NCI-H1436 (cell line): ENCODE results near the gene TPST1.
"Not testable (repeated sequence)": the region's sequence is repeated elsewhere in the genome, so short reads cannot be mapped to it uniquely, and the experiment has no call there.

Source experiments
- DNase-seq: peaks from one replicate; lab custom pipeline; 2025; lab: John Stamatoyannopoulos, UW

TPST1 gene

DNA sequence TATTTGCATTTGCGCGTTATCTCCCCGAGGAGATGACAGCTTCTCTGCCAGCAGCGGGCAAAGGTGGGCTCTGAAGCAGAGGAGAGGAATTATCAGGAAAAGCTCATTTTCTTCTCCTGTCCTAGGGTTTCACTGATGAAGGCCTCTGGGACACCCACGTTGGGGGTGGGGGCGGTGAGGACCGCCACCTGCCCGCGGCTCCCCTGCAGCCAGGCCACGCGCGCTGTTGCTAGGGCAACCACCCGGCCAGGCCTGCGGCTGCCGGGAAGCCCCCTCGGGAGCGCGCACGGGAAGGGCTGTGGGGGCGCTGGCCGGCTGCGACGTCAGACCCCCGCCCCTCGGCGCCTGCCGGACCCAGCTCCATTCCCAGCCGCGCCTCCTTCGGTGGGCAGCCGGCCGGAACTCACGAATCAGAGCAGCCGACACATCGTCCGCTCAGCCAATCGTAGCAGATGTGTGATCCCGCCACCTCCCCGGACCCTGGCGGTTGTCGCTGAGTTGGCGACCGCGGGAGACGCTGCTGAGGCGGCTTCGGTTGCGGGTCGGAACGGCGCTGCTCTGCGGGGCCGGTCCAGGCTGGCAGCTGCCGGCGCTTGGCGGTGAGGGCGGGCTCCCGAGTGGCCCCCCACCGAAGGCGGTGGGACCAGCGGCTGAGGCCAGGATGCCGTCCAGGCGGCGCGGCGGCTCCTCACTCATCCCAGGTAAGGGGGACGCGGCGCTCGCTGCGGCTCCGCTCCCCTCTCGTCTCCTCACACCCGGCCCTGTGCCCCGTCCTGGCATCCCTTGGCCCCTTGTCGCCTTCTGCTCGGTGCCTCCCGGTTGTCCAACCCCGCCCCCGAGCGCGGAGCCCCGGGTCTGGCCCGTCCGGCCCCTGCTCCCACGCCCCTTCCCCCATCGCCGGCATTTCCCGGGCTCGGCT is at the start of gene TPST1:
TSS of gene TPST1 (plus strand) at position 513 of the 919 bp plus-strand sequence. CDS start 35,092 bp downstream, outside the sequence.
- peak; percentile 94 for DNase-seq

DNA sequence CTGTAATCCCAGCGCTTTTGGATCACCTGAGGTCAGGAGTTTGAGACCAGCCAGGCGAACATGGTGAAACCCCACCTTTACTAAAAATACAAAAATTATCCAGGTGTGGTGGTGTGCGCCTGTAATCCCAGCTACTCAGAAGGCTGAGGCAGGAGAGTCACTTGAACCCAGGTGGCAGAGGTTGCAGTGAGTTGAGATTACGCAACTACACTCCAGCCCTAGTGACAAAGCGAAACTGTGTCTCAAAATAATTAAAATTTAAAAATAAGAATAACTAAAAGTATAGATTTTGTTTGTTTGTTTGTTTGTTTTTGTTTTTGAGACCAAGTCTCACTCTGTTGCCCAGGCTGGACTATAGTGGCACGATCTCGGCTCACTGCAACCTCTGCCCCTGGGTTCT is 49.1 kb upstream of the TPST1 start:
- not testable (repeated sequence) for DNase-seq

DNA sequence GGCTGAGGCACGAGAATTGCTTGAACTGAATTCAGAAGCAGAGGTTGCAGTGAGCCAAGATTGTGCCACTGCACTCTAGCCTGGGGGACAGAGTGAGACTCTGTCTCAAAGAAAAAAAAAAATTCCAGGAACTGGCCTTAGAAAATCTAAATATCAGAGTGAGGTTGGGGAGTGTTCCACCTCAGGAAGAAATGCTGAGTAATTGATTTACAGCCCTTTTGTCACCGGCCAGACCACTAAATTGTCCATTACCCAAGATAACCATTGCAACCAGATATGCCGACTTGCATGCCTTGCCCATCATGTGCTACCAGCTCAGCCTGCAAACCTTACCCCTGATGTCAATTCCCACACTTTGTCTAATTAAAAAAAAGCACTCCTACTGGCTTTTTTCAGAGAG is 48.1 kb upstream of the TPST1 start:
- DNase-seq: no peak

- no peak for DNase-seq
These were observed 42.5 kb upstream of the TPST1 start for GRCh38 chr7:66162622-66163021.

DNA sequence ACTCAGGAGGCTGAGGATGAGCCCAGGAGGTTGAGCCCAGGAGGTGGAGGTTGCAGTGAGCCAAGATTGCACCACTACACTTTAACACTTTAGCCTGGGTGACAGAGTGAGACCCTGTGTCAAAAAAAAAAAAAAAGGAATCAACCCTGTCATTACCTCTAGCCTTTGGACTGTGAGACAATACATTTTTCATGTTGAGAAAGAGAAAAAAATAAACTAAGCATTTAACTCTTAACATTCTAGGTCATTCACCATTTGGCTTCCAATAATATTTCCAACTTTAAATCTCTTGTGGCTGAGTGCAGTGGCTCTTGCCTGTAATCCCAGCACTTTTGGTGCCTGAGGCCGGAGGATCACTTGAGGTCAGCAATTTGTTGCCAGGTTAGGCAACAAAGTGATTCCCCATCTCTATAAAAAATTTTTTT is 41.9 kb upstream of the TPST1 start:
- DNase-seq: no peak

DNA sequence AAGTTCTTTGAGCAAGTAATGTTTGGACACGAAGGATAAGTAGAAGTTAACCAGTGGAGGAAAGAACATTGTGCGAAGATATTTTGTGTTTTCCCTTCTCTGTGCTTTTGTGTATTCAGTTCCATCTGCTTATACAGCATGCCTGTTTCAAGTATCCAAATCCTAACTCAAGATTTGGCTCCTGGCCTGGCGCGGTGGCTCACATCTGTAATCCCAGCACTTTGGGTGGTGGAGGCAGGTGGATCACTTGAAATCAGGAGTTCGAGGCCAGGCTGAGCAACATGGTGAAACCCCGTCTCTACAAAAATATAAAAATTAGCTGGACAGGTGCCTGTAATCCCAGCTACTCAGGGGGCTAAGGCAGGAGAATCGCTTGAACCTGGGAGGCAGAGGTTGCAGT is 40.8 kb upstream of the TPST1 start:
- DNase-seq: no peak

DNA sequence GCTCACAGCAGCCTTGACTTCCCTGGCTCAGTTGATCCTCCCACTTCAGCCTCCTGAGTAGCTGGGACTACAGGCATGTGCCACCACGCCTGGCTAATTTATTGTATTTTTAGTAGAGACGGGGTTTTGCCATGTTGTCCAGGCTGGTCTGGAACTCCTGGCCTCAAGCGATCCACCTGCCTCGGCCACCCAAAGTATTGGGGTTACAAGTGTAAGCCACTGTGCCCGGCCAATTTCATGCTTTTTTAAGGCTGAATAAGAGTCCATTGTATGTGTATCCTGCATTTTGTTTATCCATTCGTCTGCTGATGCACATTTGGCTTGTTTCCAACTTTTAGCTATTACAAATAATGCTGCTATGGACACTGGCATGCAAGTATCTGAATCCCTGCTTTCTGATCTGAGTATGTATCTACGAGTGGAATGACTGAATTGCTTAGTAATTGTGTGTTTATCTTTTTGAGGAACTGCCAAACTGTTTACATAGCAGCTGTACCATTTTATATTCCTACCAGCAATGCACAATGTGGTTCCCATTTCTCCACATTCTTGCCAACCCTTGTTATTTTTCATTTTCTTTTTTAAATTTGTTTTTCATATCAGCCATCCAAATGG is 37.3 kb upstream of the TPST1 start:
- no peak for DNase-seq

- DNase-seq: no peak
These were observed 35.5 kb upstream of the TPST1 start for GRCh38 chr7:66169616-66170015.

DNA sequence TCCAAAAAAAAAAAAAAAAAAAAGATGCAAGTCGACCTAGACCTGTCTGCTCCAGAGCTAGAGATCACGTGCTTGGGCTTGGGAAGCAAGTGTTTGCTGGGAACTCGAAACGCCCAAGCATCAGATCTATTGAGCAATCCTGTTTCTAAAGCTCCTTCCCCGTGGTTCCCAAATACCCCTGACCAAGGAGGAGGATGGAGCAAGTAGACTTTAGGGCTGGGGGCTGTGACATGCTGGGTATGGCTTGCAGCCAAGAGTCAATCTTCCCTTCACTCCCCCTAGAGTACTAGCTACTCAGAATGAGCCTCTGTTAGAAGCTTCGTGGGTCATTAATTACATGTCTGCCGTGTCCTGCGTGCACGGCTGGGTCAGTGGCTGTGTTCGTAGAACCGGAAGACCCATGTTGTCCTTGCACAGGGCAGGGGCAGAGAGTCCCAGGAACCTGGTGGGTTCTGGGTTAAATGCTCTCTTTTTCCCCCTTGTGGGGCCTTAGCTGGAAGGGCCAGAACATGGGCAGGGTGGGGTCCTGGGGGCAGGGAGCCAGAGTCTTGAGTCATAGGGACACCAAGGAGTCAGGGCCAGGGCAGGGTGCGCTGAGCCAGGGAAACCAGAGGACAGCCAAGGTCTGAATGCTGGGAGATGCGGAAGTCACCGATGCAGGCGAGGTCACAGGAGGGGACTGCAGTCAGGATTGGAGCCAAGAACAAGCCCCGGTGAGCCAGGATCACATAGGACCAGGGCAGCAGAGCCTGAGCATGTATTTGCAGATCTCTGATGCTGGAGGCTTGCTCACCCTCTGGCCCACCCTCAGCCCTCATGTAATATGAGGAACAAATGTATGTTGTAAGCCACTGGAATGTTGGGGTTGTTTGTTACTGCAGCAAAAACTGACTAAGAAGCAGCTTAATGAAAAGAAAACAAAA is 34.6 kb upstream of the TPST1 start:
- no peak for DNase-seq

GRCh38 chr7:66172536-66173401 is 32.4 kb upstream of the TPST1 start:
- not testable (repeated sequence) for DNase-seq

GRCh38 chr7:66173856-66174255 is 31.3 kb upstream of the TPST1 start:
- no peak for DNase-seq

DNA sequence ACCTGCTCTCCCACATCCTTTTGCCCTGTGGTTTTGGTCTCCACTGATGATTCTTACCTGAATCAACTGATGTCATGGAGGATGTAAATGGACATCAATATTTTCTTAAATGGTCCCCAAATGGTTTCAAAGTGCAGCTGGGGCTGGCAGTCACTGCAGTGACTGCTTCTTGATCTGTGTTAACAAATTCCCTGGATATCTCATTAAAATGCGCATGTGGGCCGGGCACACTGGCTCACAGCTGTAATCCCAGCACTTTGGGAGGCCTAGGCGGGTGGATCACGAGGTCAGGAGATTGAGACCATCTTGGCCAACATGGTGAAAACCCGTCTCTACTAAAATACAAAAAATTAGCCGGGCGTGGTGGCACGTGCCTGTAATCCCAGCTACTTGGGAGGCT is 30.1 kb upstream of the TPST1 start:
- DNase-seq: not testable (repeated sequence)

DNA sequence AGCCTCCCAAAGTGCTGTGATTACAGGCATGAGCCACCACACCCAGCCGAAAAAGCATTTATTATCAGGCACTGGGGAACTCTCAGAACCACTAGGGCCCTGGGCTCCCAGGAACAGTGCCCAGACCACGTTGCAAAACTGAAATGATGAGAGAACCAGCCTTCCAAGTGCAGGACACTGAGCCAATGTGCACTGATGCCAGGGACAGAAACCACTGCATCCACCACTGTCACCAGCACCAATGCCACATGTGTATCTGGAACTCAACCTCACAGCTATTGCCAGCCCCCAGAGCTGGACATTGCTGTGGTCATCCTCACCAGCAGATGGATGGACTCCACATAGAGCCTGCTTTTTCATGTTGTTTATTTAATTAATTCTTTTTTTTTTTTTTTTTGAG is 28.2 kb upstream of the TPST1 start:
- no peak for DNase-seq

GRCh38 chr7:66178258-66178657 is 26.9 kb upstream of the TPST1 start:
- DNase-seq: no peak

DNA sequence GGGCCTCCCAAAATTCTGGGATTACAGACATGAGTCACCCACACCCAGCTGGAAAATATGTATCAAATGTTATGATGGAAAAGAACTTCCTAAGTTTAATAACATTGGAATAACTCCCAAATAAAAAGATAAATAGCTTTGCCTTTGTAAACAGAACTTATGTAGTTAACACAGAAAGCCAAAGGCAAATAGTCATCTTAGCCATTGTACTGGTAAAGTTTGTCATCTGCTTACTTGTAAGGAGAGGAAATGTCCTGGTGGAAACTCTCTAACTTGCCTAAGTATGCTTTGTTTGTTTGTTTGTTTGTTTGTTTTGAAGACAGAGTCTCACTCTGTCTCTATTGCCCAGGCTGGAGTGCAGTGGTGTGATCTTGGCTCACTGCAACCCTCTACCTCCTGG is 23.8 kb upstream of the TPST1 start:
- no peak for DNase-seq

GRCh38 chr7:66181845-66182244 is 23.3 kb upstream of the TPST1 start:
- DNase-seq: no peak

- DNase-seq: no peak
These were observed 22.2 kb upstream of the TPST1 start for GRCh38 chr7:66182920-66183319.

- DNase-seq: no peak
These were observed 21.4 kb upstream of the TPST1 start for GRCh38 chr7:66183700-66184099.

GRCh38 chr7:66185680-66186187 is 19.4 kb upstream of the TPST1 start:
- DNase-seq: no peak

- no peak for DNase-seq
These were observed 18.1 kb upstream of the TPST1 start for GRCh38 chr7:66186991-66187390.

DNA sequence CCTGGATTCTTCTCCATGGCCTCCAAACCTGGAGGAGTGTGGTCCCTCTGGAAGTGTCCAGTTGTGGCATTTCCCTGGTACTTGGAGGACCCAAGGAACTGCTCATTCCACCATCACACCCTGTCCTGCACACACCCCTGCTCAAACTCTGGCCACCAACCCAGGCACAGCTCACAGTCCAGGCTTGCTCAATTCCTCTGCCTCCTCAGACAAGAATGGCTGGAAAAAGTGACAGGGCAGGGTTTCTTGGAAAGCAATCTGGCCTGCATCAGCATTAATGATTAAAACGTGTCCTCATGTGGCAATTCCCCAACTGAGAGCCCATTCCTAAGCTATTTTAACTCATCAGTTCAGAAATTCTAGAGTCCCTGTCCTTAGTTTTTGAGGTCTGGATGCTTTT is 17.2 kb upstream of the TPST1 start:
- DNase-seq: no peak
